ENCODE measurements around the gene SUGP1.

SUGP1 gene

DNA sequence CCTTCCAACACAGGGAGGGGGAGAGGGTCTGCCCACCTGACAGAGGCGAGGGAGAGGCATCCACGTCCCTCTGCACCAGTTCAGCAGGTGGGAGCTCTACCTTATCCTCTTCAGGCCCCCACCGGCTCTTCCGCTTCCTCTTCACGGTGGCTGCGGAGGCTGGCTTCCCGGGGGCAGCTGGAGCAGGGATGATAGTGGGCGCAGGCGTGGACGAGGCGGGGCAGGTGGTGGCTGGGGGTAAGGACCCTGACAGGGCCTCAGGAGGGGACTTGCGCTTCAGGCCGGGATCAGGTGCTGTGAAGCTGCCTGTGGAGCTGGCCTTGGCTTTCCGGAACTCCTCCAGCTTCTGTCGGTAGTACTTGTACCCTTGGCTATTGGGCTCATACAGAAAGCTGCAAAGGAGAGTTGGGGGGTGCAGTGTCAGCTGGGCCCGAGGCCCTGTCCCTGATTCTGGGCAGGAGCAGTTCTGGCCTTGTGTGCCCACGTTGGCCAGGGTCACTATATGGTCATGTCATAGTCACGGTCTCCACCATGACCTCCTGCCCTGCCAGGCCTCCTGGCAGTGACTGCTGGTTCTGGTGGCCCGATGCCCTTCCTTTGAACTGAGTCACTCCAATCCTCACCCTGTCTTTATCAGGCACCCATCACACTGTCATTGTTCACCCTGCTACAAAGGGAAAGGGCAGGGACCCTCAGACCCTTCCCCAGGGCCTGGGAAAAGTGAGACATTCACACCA, 23.2 kb downstream of the SUGP1 start:
- no peak for TF ChIP-seq GATA2 (IDR thresholded peaks at IDR 0.05; ENCODE audit: low read depth, low read length)
- TF ChIP-seq GATA3 (IDR thresholded peaks at IDR 0.05; ENCODE audit: low read depth, low read length): no peak

DNA sequence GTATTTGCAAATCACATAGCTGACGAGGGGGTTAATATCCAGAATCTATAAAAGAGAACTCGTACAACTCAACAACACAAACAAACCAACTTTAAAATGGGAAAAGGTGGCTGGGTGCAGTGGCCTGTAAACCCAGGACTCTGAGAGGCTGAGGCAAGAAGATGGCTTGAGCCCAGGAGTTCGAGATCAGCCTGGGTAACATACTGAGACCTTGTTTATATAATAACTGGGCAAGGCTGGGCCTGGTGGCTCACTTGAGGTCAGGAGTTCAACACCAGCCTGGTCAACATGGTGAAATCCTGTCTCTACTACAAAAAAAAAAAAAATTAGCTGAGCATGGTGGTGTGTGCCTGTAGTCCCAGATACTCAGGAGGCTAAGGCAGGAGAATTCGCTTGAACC, 25.4 kb downstream of the SUGP1 start:
- TF ChIP-seq GATA3 (IDR thresholded peaks at IDR 0.05; ENCODE audit: low read depth, low read length) (no peak), GATA2 (IDR thresholded peaks at IDR 0.05; ENCODE audit: low read depth, low read length) (no peak)

DNA sequence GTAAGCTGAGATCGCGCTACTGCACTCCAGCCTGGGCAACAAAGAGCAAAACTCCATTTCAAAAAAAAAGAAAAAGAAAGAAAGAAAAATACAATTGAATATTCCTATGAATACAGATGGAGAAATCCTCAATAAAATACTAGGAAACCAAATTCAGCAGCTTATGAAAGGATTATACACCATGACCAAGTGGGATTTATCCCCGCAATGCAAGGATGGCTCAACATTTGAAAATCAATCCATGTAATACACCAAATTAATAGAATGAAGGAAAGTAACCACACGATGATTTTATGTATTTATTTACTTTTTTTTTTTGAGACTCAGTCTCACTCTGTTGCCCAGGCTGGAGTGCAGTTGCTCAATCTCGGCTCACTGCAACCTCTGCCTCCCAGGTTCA, 27.7 kb downstream of the SUGP1 start:
- TF ChIP-seq GATA3 (IDR thresholded peaks at IDR 0.05; ENCODE audit: low read depth, low read length) (no peak), GATA2 (IDR thresholded peaks at IDR 0.05; ENCODE audit: low read depth, low read length) (no peak)

GRCh38 chr19:19285686-19286085, 34.6 kb downstream of the SUGP1 start:
- TF ChIP-seq GATA3 (IDR thresholded peaks at IDR 0.05; ENCODE audit: low read depth, low read length) (no peak), GATA2 (IDR thresholded peaks at IDR 0.05; ENCODE audit: low read depth, low read length) (no peak)

DNA sequence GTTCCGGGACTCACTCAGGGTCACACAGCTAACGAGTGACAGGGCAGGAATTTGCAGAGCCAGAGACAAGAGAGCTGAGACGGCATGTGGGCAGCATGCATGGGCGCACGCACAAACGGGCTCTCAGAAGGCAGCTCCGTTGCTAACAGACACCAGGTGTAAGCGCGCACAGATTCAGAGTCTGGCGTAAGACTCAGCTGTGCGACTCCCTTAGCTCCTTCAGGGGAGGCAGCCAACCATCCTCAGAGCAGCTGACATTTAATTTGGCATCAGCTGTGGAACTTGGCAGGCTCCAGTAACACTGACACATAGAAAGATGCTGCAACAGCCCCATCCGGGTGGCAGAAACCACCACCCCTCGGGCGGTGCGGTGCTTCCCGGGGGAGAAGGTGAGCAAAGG, 39.7 kb downstream of the SUGP1 start:
- TF ChIP-seq GATA3 (IDR thresholded peaks at IDR 0.05; ENCODE audit: low read depth, low read length): no peak
- no peak for TF ChIP-seq GATA2 (IDR thresholded peaks at IDR 0.05; ENCODE audit: low read depth, low read length)

- TF ChIP-seq GATA3 (IDR thresholded peaks at IDR 0.05; ENCODE audit: low read depth, low read length): no peak
- TF ChIP-seq GATA2 (IDR thresholded peaks at IDR 0.05; ENCODE audit: low read depth, low read length): no peak
Observed at GRCh38 chr19:19279853-19280252, 40.5 kb downstream of the SUGP1 start.

DNA sequence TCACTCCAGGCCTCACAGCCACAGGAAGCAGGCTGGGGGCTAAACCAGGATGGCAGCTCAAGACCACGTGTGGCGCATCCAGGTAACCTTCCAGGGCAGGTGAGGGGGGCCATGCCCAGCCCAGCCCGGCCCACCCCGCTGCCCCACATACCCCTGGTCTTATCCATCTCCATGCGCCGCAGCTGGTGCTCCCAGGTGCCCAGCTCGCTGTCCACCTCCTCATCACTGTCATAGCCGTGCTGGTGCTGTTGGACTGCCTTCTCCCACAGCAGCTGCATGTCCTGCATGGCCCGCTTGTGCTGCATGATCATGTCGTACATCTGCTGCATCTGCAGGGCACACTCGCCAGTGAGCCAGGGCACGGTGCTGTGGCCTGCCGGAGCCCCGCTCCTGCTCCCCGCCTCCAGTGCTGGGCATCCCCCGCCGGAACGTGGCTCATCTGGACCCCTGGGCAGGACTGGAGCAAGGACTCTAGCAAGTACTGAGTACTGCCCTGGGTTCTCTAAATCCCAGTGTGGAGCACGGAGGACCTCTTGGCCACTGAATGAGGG, 41.2 kb downstream of the SUGP1 start:
- no peak for TF ChIP-seq GATA2 (IDR thresholded peaks at IDR 0.05; ENCODE audit: low read depth, low read length)
- TF ChIP-seq GATA3 (IDR thresholded peaks at IDR 0.05; ENCODE audit: low read depth, low read length): no peak

GRCh38 chr19:19278315-19278714, 42.0 kb downstream of the SUGP1 start:
- no peak for TF ChIP-seq GATA3 (IDR thresholded peaks at IDR 0.05; ENCODE audit: low read depth, low read length)
- no peak for TF ChIP-seq GATA2 (IDR thresholded peaks at IDR 0.05; ENCODE audit: low read depth, low read length)

DNA sequence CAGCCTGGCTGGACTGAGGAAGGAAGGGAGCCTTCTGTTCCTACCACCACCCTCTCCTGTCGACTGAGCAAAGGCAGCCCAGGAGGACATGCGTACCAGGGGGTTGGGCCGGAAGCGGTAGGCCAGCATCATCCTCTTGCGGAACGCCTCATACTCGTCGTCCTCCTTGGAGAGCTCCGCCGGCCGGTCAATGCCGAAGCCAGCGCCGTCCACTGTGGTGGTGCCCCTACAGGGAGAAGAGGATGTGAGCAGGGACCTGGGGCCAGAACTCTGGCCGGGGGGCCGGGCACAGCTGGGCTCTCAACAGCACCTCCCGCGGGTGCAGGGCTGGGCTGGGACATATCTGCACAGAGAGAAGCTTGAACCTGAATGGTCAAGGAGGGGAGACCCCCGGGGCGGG, 43.5 kb downstream of the SUGP1 start:
- TF ChIP-seq GATA2 (IDR thresholded peaks at IDR 0.05; ENCODE audit: low read depth, low read length): no peak
- TF ChIP-seq GATA3 (IDR thresholded peaks at IDR 0.05; ENCODE audit: low read depth, low read length): no peak

DNA sequence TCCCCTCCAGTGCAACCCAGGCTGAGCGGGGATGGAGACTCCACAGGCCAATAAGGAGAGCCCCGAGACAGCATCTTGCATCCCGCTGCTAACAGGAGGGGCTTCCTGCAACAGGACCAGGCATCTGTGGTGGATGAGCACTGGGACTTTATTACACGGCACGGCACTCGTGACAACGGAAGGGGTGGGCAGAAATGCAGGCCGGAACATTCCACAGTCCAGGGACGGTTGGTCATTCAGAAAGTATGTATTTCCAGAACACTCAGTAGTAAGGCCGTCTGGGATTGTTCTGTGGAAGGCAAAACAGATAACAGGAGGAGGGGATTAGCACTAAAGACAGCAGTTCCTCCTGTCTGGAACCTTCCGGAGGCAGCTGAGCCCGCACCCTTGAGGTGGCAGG, 43.9 kb downstream of the SUGP1 start:
- TF ChIP-seq GATA2 (IDR thresholded peaks at IDR 0.05; ENCODE audit: low read depth, low read length) (no peak), GATA3 (IDR thresholded peaks at IDR 0.05; ENCODE audit: low read depth, low read length) (no peak)

GRCh38 chr19:19274716-19275565, 45.4 kb downstream of the SUGP1 start:
- TF ChIP-seq GATA3 (IDR thresholded peaks at IDR 0.05; ENCODE audit: low read depth, low read length): no peak
- TF ChIP-seq GATA2 (IDR thresholded peaks at IDR 0.05; ENCODE audit: low read depth, low read length): no peak

DNA sequence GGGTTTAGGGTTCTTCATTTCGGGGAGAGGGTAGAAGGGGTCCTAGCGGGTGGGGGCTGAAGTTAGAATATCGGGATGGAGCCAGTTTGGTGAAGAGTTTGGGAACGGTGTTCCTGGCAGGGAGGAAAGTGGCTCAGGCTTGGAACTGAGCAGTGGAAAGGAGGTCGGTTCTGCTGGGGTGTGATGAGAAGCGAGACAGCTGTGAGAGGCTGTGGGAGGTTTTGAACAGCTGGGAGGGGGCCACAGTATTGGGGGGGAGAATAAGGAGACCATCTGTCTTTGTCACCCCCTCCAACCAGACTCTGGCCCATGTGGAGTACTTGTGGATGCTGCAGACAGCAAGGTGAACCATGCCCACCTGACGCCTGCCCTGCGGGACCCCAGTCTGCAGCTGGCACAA, 46.2 kb downstream of the SUGP1 start:
- no peak for TF ChIP-seq GATA3 (IDR thresholded peaks at IDR 0.05; ENCODE audit: low read depth, low read length)

DNA sequence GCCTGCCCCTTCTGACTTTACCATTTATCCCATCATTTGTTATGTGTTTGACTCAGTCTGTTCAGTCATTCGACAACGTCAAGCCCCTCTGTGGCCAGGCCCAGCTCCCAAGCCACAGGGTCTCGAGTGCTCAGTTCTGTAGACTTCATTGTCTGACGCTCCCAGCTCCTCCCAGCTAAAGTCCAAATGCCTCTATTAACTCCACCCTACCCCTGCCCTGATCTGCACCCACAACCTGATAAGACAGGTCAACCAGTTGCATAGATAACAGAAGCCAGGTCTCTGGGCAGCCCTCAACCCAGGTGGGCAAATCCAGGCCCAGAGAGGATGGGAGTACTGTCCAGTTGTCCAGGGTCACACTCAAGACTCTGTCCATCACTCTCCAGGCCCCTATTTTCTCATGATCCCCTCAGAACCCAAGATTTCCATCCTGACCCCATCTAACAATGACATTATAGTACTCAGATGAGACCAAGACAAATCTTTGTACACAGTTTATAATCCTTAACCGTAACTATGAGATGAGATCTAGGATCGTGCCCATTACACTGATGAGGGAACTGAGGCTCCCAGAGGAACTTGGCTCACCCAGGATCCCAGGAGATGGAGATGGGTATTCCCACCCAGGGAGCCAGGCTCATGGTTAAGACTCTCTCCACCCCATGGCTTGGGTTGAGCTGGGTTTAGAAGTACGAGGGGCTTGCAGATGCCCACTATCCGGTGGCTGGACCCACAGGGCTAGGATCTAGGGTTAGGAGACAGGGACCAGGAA, 48.3 kb downstream of the SUGP1 start:
- no peak for TF ChIP-seq GATA2 (IDR thresholded peaks at IDR 0.05; ENCODE audit: low read depth, low read length)
- no peak for TF ChIP-seq GATA3 (IDR thresholded peaks at IDR 0.05; ENCODE audit: low read depth, low read length)
